GM18520 (cell line): ENCODE data around the gene LTBR.

Experiments
- ATAC-seq: cut with Tn5 transposase; IDR thresholded peaks from one replicate; pipeline ENCODE4 v1.9.1; 2021; ENCODE audit not compliant: unreplicated experiment

LTBR gene

GRCh38 chr12:6346235-6346832 lies 37.6 kb upstream of the LTBR start:
- ATAC-seq = no peak

- ATAC-seq = no peak
Measured at GRCh38 chr12:6346942-6347341, 37.0 kb upstream of the LTBR start.

GRCh38 chr12:6347367-6348338 lies 36.3 kb upstream of the LTBR start:
- no peak for ATAC-seq

GRCh38 chr12:6351622-6352021 lies 32.3 kb upstream of the LTBR start:
- no peak for ATAC-seq

- no peak for ATAC-seq
Measured at GRCh38 chr12:6352193-6353173, 31.5 kb upstream of the LTBR start.

- no peak for ATAC-seq
Measured at GRCh38 chr12:6354495-6355393, 29.2 kb upstream of the LTBR start.

- ATAC-seq = peak; percentile 34
Measured at GRCh38 chr12:6355491-6356373, 28.2 kb upstream of the LTBR start.

GRCh38 chr12:6356374-6356820 lies 27.6 kb upstream of the LTBR start:
- ATAC-seq = no peak

GRCh38 chr12:6358881-6359280 lies 25.1 kb upstream of the LTBR start:
- ATAC-seq = no peak

GRCh38 chr12:6360080-6360571 lies 23.8 kb upstream of the LTBR start:
- peak; percentile 42 for ATAC-seq

GRCh38 chr12:6360578-6361490 lies 23.1 kb upstream of the LTBR start:
- ATAC-seq = no peak

GRCh38 chr12:6361834-6362233 lies 22.1 kb upstream of the LTBR start:
- no peak for ATAC-seq

GRCh38 chr12:6362403-6362802 lies 21.6 kb upstream of the LTBR start:
- ATAC-seq = no peak

- no peak for ATAC-seq
Measured at GRCh38 chr12:6363010-6363329, 21.0 kb upstream of the LTBR start.

GRCh38 chr12:6363330-6364043 lies 20.5 kb upstream of the LTBR start:
- ATAC-seq = no peak

- ATAC-seq = no peak
Measured at GRCh38 chr12:6364044-6364374, 20.0 kb upstream of the LTBR start.
